Duodenal mucosa (tissue), 2 donors: Measurements from ENCODE around the gene RPS2.
A peak's percentile ranks its signal among the peaks of the same experiment; 100 is the strongest.

Experiments used
- H3K27ac ChIP-seq: one replicate; pipeline ENCODE4 v1.7.0; 2013; ENCODE audit warnings: low read depth, low read length
- H3K27me3 ChIP-seq, 2 donors: one replicate each; pipeline ENCODE4 v1.7.0; 2013; ENCODE audit warnings: low read length in 2 of 2, control low read depth in 1 of 2; ENCODE audit not compliant: insufficient read depth in 2 of 2, control insufficient read depth in 1 of 2
- H3K36me3 ChIP-seq, 2 donors: one replicate each; pipeline ENCODE4 v1.7.0; 2013; ENCODE audit warnings: low read length in 2 of 2, control low read depth in 1 of 2; ENCODE audit not compliant: insufficient read depth in 2 of 2, control insufficient read depth in 1 of 2
- H3K4me1 ChIP-seq, 2 donors: one replicate each; pipeline ENCODE4 v1.7.0; 2013; ENCODE audit warnings: low read length in 2 of 2, control low read depth in 1 of 2; ENCODE audit not compliant: insufficient read depth in 2 of 2, control insufficient read depth in 1 of 2
- H3K4me3 ChIP-seq, 2 donors: one replicate each; pipeline ENCODE4 v1.7.0; 2013; ENCODE audit warnings: low read length in 2 of 2, low read depth in 1 of 2
- H3K9ac ChIP-seq, 2 donors: one replicate each; pipeline ENCODE4 v1.7.0; 2013; ENCODE audit warnings: low read length in 2 of 2, low read depth in 1 of 2
- H3K9me3 ChIP-seq, 2 donors: one replicate each; pipeline ENCODE4 v1.7.0; 2013; ENCODE audit warnings: low read length in 2 of 2, control low read depth in 1 of 2; ENCODE audit not compliant: control insufficient read depth in 1 of 2

RPS2 gene

GRCh38 chr16:1953734-1954133 lies 10.9 kb downstream of the RPS2 start:
- Histone ChIP-seq H3K9me3 (no peaks in the 10 kb centered on the region), H3K27me3 (no peaks in the 10 kb centered on the region), H3K4me1 (peaks cover 0 to under 1% of the 10 kb centered on the region in 2 donors), H3K9ac (no peak overlapping the region), H3K36me3 (no peaks in the 10 kb centered on the region), H3K4me3 (no peak overlapping the region), H3K27ac (no peak overlapping the region)

- Histone ChIP-seq H3K9ac (no peak overlapping the region), H3K4me1 (no peaks in the 10 kb centered on the region), H3K9me3 (no peaks in the 10 kb centered on the region), H3K4me3 (no peak overlapping the region), H3K27me3 (no peaks in the 10 kb centered on the region), H3K27ac (no peak overlapping the region), H3K36me3 (no peaks in the 10 kb centered on the region)
Measured at GRCh38 chr16:1950559-1950958, 14.1 kb downstream of the RPS2 start.

- no peaks in the 10 kb centered on the region for H3K4me1 ChIP-seq
- no peak overlapping the region for H3K9ac ChIP-seq
- no peak overlapping the region for H3K4me3 ChIP-seq
- no peak overlapping the region for H3K27ac ChIP-seq
- no peaks in the 10 kb centered on the region for H3K27me3 ChIP-seq
- no peaks in the 10 kb centered on the region for H3K36me3 ChIP-seq
- H3K9me3 ChIP-seq, result no peaks in the 10 kb centered on the region
Measured at GRCh38 chr16:1950047-1950446, 14.6 kb downstream of the RPS2 start.

GRCh38 chr16:1949507-1949906 lies 15.1 kb downstream of the RPS2 start:
- Histone ChIP-seq H3K9ac (no peak overlapping the region), H3K27me3 (no peaks in the 10 kb centered on the region), H3K4me1 (no peaks in the 10 kb centered on the region), H3K9me3 (no peaks in the 10 kb centered on the region), H3K27ac (no peak overlapping the region), H3K36me3 (no peaks in the 10 kb centered on the region), H3K4me3 (no peak overlapping the region)

GRCh38 chr16:1947369-1947670 lies 17.3 kb downstream of the RPS2 start:
- H3K27me3 ChIP-seq, result no peaks in the 10 kb centered on the region
- no peak overlapping the region for H3K9ac ChIP-seq

GRCh38 chr16:1946495-1947368 lies 17.9 kb downstream of the RPS2 start:
- no peaks in the 10 kb centered on the region for H3K9me3 ChIP-seq
- peaks cover 8 to 11% of the 10 kb centered on the region in 2 donors for H3K4me1 ChIP-seq
- no peaks in the 10 kb centered on the region for H3K27me3 ChIP-seq
- no peaks in the 10 kb centered on the region for H3K36me3 ChIP-seq
- H3K9ac ChIP-seq, result no peak overlapping the region
- H3K27ac ChIP-seq, result no peak overlapping the region
- no peak overlapping the region for H3K4me3 ChIP-seq

More at GRCh38 chr16:1947369-1947670, 17.3 kb downstream of the RPS2 start:
- Histone ChIP-seq H3K36me3 (no peaks in the 10 kb centered on the region), H3K4me1 (peaks cover 2 to 5% of the 10 kb centered on the region in 2 donors), H3K4me3 (no peak overlapping the region), H3K27ac (no peak overlapping the region), H3K9me3 (no peaks in the 10 kb centered on the region)

GRCh38 chr16:1945559-1946391 lies 18.9 kb downstream of the RPS2 start:
- Histone ChIP-seq H3K27me3 (no peaks in the 10 kb centered on the region), H3K36me3 (no peaks in the 10 kb centered on the region), H3K4me1 (peaks cover 15 to 21% of the 10 kb centered on the region in 2 donors), H3K27ac (no peak overlapping the region), H3K9ac (no peak overlapping the region), H3K4me3 (no peak overlapping the region), H3K9me3 (no peaks in the 10 kb centered on the region)

- Histone ChIP-seq H3K9ac (no peak overlapping the region), H3K4me3 (no peak overlapping the region), H3K27ac (no peak overlapping the region), H3K9me3 (no peaks in the 10 kb centered on the region), H3K36me3 (peaks cover 0 to 6% of the 10 kb centered on the region in 2 donors), H3K27me3 (no peaks in the 10 kb centered on the region), H3K4me1 (peaks cover 23 to 31% of the 10 kb centered on the region in 2 donors)
Measured at GRCh38 chr16:1944612-1945199, 19.9 kb downstream of the RPS2 start.

- H3K36me3 ChIP-seq, result peaks cover 13 to 19% of the 10 kb centered on the region in 2 donors
- peak within 1 kb of the TSS; percentile 74 to 82 for H3K9ac ChIP-seq
- H3K4me1 ChIP-seq, result peaks cover 23 to 33% of the 10 kb centered on the region in 2 donors
- H3K27ac ChIP-seq, result peak within 1 kb of the TSS; percentile 66
- no peaks in the 10 kb centered on the region for H3K27me3 ChIP-seq
- no peaks in the 10 kb centered on the region for H3K9me3 ChIP-seq
- peak within 1 kb of the TSS; percentile 86 to 93 for H3K4me3 ChIP-seq
Measured at GRCh38 chr16:1942810-1943726, 21.6 kb downstream of the RPS2 start, which contains the start of gene MSRB1. Gene MSRB1, minus strand, starts transcription at chr16:1943199. Its CDS starts 43 bp downstream, at chr16:1943156.
